Measurements from ENCODE around the gene PCMT1. TPM values are rescaled to one million over a fixed set of nuclear protein-coding genes. Genes with fewer than 3 reads are reported as not detected.

The PCMT1 gene
- polyA plus RNA-seq, 1 donor, result 78.3 TPM

DNA sequence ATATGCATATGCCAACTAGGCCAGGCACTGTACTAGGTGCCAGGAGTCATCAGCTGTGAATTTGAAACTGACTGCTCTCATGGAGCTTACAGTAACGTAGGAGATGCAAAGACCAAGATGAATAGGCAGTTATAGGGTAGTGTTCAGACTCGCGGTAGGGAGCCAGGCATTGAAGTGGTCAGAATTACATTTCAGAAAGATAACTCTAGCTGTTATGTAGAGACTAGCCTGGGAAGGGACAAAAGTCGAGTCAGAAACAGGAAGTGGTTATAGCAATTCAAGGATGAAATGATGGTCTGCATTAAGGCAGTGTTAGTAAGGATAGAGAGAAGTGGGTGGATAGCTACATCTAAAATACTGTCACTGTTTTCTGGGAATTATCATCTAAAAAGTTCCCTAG lies 56.6 kb downstream of the PCMT1 start:
- 67% methylated on average over 3 of the region's 4 CpGs for WGBS (ENCODE audit: insufficient coverage, low lambda C conversion rate)
- H3K36me3 ChIP-seq (ENCODE audit: control insufficient read depth, insufficient read depth, low read length), result peaks cover 16% of the 10 kb centered on the region
- H3K27me3 ChIP-seq (ENCODE audit: control insufficient read depth, insufficient read depth, low read length), result no peaks in the 10 kb centered on the region
- no peak overlapping the region for H3K27ac ChIP-seq (ENCODE audit: low read length)
- H3K4me3 ChIP-seq (ENCODE audit: low read length), result no peak overlapping the region
- DNase-seq, result no peak
- no peaks in the 10 kb centered on the region for H3K4me1 ChIP-seq (ENCODE audit: control insufficient read depth, insufficient read depth, low read length)
- no peaks in the 10 kb centered on the region for H3K9me3 ChIP-seq (ENCODE audit: control insufficient read depth, low read depth, low read length)

GRCh38 chr6:149809798-149810197 lies 60.3 kb downstream of the PCMT1 start:
- Histone ChIP-seq H3K4me1 (ENCODE audit: control insufficient read depth, insufficient read depth, low read length) (no peaks in the 10 kb centered on the region), H3K9me3 (ENCODE audit: control insufficient read depth, low read depth, low read length) (no peaks in the 10 kb centered on the region), H3K36me3 (ENCODE audit: control insufficient read depth, insufficient read depth, low read length) (peaks cover 4% of the 10 kb centered on the region), H3K27me3 (ENCODE audit: control insufficient read depth, insufficient read depth, low read length) (no peaks in the 10 kb centered on the region), H3K27ac (ENCODE audit: low read length) (no peak overlapping the region), H3K4me3 (ENCODE audit: low read length) (no peak overlapping the region)
- 86% methylated on average over 1 of the region's 2 CpGs for WGBS (ENCODE audit: insufficient coverage, low lambda C conversion rate)
- DNase-seq, result no peak

DNA sequence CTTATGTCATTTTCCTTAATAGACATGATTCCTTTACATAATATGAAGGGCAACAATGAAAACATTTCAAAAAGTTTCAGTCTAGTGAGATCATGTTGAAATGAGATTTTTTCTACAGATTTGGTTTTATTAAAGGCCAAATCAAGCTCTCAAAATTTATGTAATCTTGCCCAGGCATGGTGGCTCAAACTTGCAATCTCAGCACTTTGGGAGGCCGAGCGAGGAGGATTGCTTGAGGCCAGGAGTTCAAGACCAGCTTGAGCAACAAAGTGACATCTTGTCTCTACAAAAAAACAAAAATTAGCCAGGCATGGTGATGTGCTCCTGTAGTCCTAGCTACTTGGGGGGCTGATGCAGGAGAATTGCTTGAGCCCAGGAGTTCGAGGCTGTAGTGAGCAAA lies 63.8 kb downstream of the PCMT1 start:
- no CpG with 5 or more reads among the region's 3 CpGs for WGBS (ENCODE audit: insufficient coverage, low lambda C conversion rate)
- H3K27ac ChIP-seq (ENCODE audit: low read length), result no peak overlapping the region

GRCh38 chr6:149815788-149816187 lies 66.2 kb downstream of the PCMT1 start:
- H3K9me3 ChIP-seq (ENCODE audit: control insufficient read depth, low read depth, low read length), result no peaks in the 10 kb centered on the region
- no peaks in the 10 kb centered on the region for H3K4me1 ChIP-seq (ENCODE audit: control insufficient read depth, insufficient read depth, low read length)
- H3K27ac ChIP-seq (ENCODE audit: low read length), result no peak overlapping the region
- peaks cover 3% of the 10 kb centered on the region for H3K36me3 ChIP-seq (ENCODE audit: control insufficient read depth, insufficient read depth, low read length)
- no peaks in the 10 kb centered on the region for H3K27me3 ChIP-seq (ENCODE audit: control insufficient read depth, insufficient read depth, low read length)
- H3K4me3 ChIP-seq (ENCODE audit: low read length), result no peak overlapping the region
- DNase-seq, result no peak
- WGBS (ENCODE audit: insufficient coverage, low lambda C conversion rate), result no CpG with 5 or more reads among the region's 4 CpGs

More for the DNA sequence above, 63.8 kb downstream of the PCMT1 start:
- DNase-seq, result no peak
- no peaks in the 10 kb centered on the region for H3K27me3 ChIP-seq (ENCODE audit: control insufficient read depth, insufficient read depth, low read length)
- H3K4me1 ChIP-seq (ENCODE audit: control insufficient read depth, insufficient read depth, low read length), result no peaks in the 10 kb centered on the region
- no peak overlapping the region for H3K4me3 ChIP-seq (ENCODE audit: low read length)
- peaks cover 3% of the 10 kb centered on the region for H3K36me3 ChIP-seq (ENCODE audit: control insufficient read depth, insufficient read depth, low read length)
- no peaks in the 10 kb centered on the region for H3K9me3 ChIP-seq (ENCODE audit: control insufficient read depth, low read depth, low read length)

DNA sequence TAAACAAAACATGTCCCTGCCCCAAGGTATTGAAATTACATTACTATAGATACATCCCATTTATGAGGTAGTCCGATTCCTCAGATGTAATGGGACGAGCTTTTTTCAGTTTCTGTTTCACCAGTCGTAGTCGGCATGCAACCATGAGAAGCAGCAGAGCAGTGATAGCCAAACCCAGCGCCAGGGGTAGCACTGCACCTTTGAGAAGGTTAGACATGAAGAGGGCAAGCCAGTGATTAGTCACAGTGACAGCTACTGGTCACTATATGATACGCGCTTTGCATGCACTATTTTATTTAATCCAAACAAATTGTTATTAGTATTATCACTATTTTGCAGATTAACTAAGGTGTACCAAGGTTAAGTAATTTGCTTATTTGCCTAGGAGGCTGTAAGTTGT lies 71.0 kb downstream of the PCMT1 start:
- WGBS (ENCODE audit: insufficient coverage, low lambda C conversion rate), result 100% methylated on average over 2 of the region's 7 CpGs
- no peaks in the 10 kb centered on the region for H3K4me1 ChIP-seq (ENCODE audit: control insufficient read depth, insufficient read depth, low read length)
- H3K27me3 ChIP-seq (ENCODE audit: control insufficient read depth, insufficient read depth, low read length), result no peaks in the 10 kb centered on the region
- H3K4me3 ChIP-seq (ENCODE audit: low read length), result no peak overlapping the region
- no peak overlapping the region for H3K27ac ChIP-seq (ENCODE audit: low read length)
- no peak for DNase-seq
- H3K36me3 ChIP-seq (ENCODE audit: control insufficient read depth, insufficient read depth, low read length), result peaks cover 14% of the 10 kb centered on the region
- H3K9me3 ChIP-seq (ENCODE audit: control insufficient read depth, low read depth, low read length), result no peaks in the 10 kb centered on the region

DNA sequence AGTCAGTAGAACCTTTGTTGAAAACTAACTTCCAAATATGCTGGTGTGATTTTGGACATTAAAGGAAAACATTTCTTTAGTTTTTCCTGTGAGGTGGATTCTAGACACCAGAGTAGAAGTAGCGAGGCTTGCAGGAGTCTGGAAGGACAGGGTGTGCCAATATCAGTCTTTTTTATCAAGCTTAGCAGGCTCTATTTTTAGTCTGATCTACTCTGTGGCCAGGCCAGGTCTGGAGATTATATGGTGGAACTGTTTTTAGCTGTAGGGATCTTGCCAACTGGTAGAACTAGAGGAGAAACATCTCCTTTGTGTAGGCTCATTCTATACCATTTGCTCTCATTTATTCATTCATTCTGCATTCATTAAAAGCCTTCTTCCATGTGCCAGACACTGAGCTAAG lies 72.0 kb downstream of the PCMT1 start:
- no CpG with 5 or more reads among the region's 1 CpG for WGBS (ENCODE audit: insufficient coverage, low lambda C conversion rate)
- Histone ChIP-seq H3K27me3 (ENCODE audit: control insufficient read depth, insufficient read depth, low read length) (no peaks in the 10 kb centered on the region), H3K36me3 (ENCODE audit: control insufficient read depth, insufficient read depth, low read length) (peaks cover 20% of the 10 kb centered on the region), H3K9me3 (ENCODE audit: control insufficient read depth, low read depth, low read length) (no peaks in the 10 kb centered on the region), H3K27ac (ENCODE audit: low read length) (no peak overlapping the region), H3K4me3 (ENCODE audit: low read length) (no peak overlapping the region), H3K4me1 (ENCODE audit: control insufficient read depth, insufficient read depth, low read length) (no peaks in the 10 kb centered on the region)
- DNase-seq, result no peak

GRCh38 chr6:149823013-149823412 lies 73.5 kb downstream of the PCMT1 start:
- Histone ChIP-seq H3K4me1 (ENCODE audit: control insufficient read depth, insufficient read depth, low read length) (no peaks in the 10 kb centered on the region), H3K36me3 (ENCODE audit: control insufficient read depth, insufficient read depth, low read length) (peaks cover 22% of the 10 kb centered on the region), H3K4me3 (ENCODE audit: low read length) (no peak overlapping the region), H3K27me3 (ENCODE audit: control insufficient read depth, insufficient read depth, low read length) (no peaks in the 10 kb centered on the region), H3K9me3 (ENCODE audit: control insufficient read depth, low read depth, low read length) (no peaks in the 10 kb centered on the region), H3K27ac (ENCODE audit: low read length) (no peak overlapping the region)
- WGBS (ENCODE audit: insufficient coverage, low lambda C conversion rate), result 86% methylated on average over 1 of the region's 4 CpGs
- DNase-seq, result no peak

DNA sequence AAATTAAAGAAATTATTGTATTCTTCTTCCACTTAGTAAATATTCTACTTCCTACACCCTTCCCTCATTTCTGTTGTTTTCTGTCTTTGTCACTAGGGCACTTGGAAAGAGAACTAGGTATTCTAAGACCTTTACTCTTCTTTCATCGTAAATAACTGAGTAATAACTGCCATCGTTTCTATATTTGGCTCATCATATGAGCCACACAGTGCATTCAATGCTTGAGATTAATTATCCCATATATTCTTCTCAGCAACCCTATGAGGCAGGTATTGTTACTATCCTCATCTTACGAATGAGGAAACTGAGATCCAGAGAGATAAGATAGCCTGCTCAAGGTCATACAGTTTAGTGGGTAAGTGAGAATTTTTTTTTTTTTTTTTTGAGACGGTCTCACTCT lies 75.8 kb downstream of the PCMT1 start:
- no peaks in the 10 kb centered on the region for H3K27me3 ChIP-seq (ENCODE audit: control insufficient read depth, insufficient read depth, low read length)
- no peak overlapping the region for H3K4me3 ChIP-seq (ENCODE audit: low read length)
- WGBS (ENCODE audit: insufficient coverage, low lambda C conversion rate), result 40% methylated on average over 1 of the region's 4 CpGs
- H3K27ac ChIP-seq (ENCODE audit: low read length), result no peak overlapping the region
- no peak for DNase-seq
- no peaks in the 10 kb centered on the region for H3K4me1 ChIP-seq (ENCODE audit: control insufficient read depth, insufficient read depth, low read length)
- peaks cover 22% of the 10 kb centered on the region for H3K36me3 ChIP-seq (ENCODE audit: control insufficient read depth, insufficient read depth, low read length)
- no peaks in the 10 kb centered on the region for H3K9me3 ChIP-seq (ENCODE audit: control insufficient read depth, low read depth, low read length)

- WGBS (ENCODE audit: insufficient coverage, low lambda C conversion rate), result 100% methylated on average over 1 of the region's 7 CpGs
- no peak for DNase-seq
- Histone ChIP-seq H3K36me3 (ENCODE audit: control insufficient read depth, insufficient read depth, low read length) (peaks cover 8% of the 10 kb centered on the region), H3K9me3 (ENCODE audit: control insufficient read depth, low read depth, low read length) (no peaks in the 10 kb centered on the region), H3K4me3 (ENCODE audit: low read length) (no peak overlapping the region), H3K27me3 (ENCODE audit: control insufficient read depth, insufficient read depth, low read length) (no peaks in the 10 kb centered on the region), H3K4me1 (ENCODE audit: control insufficient read depth, insufficient read depth, low read length) (no peaks in the 10 kb centered on the region), H3K27ac (ENCODE audit: low read length) (no peak overlapping the region)
Measured at GRCh38 chr6:149830731-149831307, 81.3 kb downstream of the PCMT1 start.

- Histone ChIP-seq H3K4me1 (ENCODE audit: control insufficient read depth, insufficient read depth, low read length) (no peaks in the 10 kb centered on the region), H3K4me3 (ENCODE audit: low read length) (no peak overlapping the region), H3K9me3 (ENCODE audit: control insufficient read depth, low read depth, low read length) (no peaks in the 10 kb centered on the region), H3K27me3 (ENCODE audit: control insufficient read depth, insufficient read depth, low read length) (no peaks in the 10 kb centered on the region), H3K36me3 (ENCODE audit: control insufficient read depth, insufficient read depth, low read length) (peaks cover 7% of the 10 kb centered on the region), H3K27ac (ENCODE audit: low read length) (no peak overlapping the region)
- no CpG with 5 or more reads among the region's 6 CpGs for WGBS (ENCODE audit: insufficient coverage, low lambda C conversion rate)
- DNase-seq, result no peak
Measured at GRCh38 chr6:149831308-149831820, 81.8 kb downstream of the PCMT1 start.

GRCh38 chr6:149833651-149834050 lies 84.1 kb downstream of the PCMT1 start:
- Histone ChIP-seq H3K9me3 (ENCODE audit: control insufficient read depth, low read depth, low read length) (no peaks in the 10 kb centered on the region), H3K4me1 (ENCODE audit: control insufficient read depth, insufficient read depth, low read length) (no peaks in the 10 kb centered on the region), H3K4me3 (ENCODE audit: low read length) (no peak overlapping the region), H3K27ac (ENCODE audit: low read length) (no peak overlapping the region), H3K36me3 (ENCODE audit: control insufficient read depth, insufficient read depth, low read length) (peaks cover 8% of the 10 kb centered on the region), H3K27me3 (ENCODE audit: control insufficient read depth, insufficient read depth, low read length) (no peaks in the 10 kb centered on the region)
- DNase-seq, result no peak
- WGBS (ENCODE audit: insufficient coverage, low lambda C conversion rate), result no CpG with 5 or more reads among the region's 3 CpGs
